HG03439 (cell line): ENCODE measurements around the gene TNKS1BP1.
"Not testable (repeated sequence)": the region's sequence is repeated elsewhere in the genome, so short reads cannot be mapped to it uniquely, and the experiment has no call there.

Experiments
- ATAC-seq: cut with Tn5 transposase; IDR thresholded peaks from one replicate; pipeline ENCODE4 v1.9.1; 2021; ENCODE audit warnings: mild to moderate bottlenecking, moderate library complexity; ENCODE audit not compliant: unreplicated experiment

TNKS1BP1 gene

DNA sequence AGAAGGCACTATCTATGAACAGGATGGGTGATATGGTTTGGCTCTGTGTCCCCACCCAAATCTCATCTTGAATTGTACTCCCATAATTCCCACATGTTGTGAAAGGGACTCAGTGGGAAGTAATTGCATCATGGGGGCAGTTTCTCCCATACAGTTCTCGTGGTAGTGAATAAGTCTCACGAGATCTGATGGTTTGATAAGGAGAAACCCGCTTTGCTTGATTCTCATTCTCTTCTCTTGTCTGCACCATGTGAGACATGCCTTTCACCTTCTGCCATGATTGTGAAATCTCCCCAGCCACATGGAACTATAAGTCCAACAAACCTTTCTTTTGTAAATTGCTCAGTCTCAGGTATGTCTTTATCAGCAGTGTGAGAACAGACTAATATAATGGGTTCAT, 28.5 kb downstream of the TNKS1BP1 start:
- ATAC-seq, result not testable (repeated sequence)

DNA sequence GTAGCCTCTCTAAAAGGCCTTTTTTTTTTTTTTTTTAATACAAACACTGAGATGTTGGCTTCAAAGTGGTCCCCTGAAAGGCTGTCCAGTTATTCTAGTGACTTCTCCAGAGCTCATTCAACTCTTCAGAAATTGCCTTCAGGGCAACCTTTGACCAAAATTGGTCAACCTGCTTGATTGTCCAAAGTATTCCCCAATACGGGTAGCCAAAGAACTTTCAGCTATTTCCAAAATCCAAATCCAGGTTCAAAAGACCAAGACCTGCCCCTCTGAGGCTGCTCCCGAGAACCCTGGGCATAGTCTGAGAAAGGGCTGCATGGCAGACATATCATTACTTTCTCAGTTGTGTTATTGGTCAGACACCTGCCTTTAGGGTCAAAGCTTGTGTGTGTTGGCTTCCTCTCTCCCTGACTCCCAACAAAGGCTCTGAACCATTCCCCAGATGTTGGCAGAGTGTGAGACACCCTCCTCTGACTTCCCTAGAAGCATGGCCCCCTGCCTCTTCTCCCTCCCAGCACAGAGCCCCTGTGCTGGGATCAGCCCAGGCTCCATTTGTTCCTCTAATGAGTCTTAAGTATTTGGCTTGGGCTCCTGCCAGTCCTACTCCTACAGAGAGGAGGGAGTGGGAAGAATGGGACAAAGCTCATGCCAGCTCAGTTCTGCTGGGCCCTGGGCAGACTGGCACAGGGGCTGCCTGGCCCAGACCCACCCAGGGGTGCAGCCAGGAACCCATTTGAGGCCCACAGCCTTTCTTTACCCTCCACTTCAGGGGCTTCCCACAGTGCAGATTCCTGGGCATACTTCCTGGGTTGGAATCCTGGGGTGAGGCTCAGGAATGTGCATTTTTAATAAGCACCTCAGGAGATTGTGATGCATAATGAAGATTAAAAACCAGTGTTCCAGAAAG, 30.3 kb downstream of the TNKS1BP1 start:
- no peak for ATAC-seq

GRCh38 chr11:57290288-57290687, 34.5 kb downstream of the TNKS1BP1 start:
- ATAC-seq, result no peak

- no peak for ATAC-seq
Observed at GRCh38 chr11:57288771-57289579, 35.8 kb downstream of the TNKS1BP1 start.

DNA sequence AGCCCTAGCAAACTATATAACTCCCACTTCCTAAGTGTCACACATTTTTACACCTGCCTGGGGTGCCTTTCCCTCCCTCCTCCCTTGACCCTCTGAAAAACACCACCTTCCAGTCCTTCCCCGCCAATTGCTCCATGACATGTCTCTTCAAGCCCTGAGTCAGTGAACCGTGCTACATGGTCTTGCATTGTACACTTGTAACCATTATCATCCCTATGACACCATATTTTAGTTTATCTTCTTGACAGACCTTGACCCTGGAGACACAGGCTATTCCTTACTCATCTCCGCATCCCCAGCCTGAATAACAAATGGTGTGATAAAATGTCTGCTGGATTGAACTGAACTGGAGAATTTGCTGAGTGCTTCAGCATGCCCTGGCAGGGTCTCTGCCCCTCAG, 36.9 kb downstream of the TNKS1BP1 start:
- ATAC-seq, result no peak

DNA sequence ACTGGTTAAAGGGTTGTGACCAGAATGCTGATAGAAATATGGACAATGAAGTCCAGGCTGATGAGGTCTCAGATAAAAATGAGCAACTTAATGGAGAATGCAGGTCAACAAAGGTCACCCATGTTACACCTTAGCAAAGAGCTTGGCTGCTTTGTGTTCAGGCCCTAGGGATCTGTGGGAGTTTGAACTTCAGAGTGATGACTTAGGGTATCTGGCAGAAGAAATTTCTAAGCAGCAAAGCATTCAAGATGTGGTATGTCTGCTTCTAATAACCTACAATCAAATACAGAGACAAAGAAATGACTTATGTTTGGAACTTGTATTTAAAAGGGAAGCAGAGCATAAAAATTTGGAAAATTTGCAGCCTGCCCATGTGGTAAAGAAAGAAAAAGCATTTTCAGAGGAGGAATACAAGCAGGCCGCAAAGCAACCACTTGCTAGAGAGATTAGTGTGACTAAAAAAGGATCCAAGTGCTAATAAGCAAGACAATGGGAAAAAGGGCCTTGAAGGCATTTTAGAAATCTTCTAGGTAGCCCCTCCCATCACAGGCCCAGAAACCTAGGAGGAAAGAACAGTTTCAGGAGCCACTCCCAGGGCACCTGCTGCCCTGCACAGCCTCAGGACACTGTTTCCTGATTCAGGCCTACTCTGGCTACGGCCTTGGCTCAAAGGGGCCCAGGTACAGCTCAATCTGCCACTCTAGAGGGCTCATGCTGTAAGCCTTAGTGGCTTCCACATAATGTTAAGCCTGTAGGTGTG, 41.3 kb downstream of the TNKS1BP1 start:
- no peak for ATAC-seq

GRCh38 chr11:57281546-57281945, 43.2 kb downstream of the TNKS1BP1 start:
- ATAC-seq, result not testable (repeated sequence)

DNA sequence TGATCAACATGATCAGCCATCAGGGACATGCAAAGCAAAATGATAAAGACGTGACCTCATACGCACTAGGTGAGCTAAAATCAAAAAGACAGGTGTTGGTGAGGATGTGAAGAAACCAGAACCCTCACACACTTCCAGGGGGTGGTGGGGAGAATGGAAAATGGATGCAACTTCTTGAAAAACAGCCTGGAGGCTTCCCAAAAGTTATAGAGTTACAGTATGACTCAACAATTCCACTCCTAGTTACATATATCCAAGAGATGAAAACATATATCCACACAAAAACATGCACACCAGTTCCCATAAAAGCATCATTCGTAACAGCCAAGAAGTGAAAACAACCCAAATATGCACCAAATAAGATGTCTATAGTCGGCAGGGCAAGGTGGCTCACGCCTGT, 45.6 kb downstream of the TNKS1BP1 start:
- ATAC-seq, result no peak

DNA sequence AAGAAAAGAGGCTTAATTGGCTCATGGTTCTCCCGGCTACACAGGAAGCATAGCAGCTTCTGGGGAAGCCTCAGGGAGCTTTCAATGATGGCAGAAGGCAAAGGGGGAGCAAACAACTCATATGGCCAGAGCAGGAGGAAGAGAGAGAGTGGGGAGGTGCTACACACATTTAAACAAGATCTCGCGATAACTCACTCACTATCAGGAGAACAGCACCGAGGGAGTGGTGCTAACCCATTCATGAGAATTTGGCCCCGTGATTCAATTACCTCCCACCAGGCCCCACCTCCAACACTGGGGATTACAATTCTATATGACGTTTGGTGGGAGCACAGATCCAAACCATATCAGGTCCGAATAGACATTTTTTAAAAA, 46.0 kb downstream of the TNKS1BP1 start:
- ATAC-seq, result no peak

DNA sequence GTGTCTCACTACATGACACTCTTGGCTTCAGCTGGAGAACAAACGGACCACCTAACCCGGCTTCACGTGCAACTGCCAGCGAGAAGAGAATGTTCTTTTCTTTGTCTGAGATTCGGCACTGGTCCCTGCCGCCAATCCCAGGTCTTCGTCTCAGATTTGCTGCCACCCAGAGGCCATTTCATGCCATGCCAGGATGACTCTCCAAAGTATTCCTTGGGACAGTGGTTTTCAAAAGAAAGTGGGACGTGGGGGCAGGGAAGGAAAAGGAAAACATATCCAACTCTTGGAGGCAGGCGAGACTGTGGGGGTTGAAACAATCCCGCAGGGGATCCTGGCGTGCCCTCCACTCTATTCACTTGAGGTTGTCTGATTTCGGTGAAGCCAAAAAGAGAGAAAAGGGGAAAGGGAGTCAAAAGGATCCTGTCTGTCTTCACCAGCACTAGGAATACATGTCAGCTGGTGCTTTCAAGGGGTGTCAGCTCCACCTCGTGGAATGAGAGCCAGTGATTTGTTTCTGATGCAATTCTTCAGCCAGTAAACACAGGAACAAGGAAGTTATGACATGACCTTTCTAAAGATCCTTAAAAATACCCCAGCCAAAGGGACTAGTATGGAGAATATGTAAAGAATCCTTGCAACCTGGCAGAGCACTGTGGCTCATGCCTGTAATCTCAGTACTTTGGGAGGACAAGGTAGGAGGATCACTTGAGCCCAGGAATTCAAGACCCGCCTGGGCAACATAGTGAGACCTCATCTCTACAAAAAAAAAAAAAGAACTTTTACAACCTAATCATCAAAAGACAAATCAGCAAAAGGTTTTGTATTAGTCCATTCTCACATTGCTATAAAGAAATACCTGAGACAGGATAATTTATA, 46.7 kb downstream of the TNKS1BP1 start:
- peak; percentile 74 for ATAC-seq

DNA sequence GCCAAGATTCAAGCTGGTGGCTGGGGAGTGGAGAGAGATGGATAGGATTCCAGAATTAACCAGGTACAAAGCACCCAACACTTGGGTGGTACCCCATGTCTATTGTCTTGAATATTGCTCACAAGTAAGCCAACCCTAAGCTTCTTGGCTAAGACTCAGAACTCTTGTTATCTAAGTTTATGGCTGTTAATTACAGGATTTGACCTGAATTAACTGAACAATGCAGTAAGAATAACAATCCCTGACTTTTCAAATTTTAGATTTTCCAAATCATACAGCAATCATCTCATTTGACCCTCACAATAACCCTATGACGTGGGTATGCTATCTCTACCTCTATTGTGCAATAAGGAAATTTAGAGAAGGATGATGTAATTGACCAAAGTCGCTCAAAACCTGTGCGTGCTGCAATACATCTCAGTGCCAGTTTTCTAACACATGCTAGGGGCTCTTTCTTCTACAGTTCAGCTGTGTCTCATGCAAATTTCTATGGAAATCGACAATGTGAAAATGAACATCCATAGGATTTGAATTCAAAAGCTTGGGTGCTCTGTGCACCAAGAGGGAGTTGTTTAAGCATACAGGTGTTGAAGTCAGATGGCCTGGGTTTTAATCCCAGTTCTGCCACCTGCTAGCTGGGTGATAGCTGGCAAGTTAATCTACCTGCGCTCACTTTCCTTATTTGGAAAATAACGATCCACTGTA, 47.6 kb downstream of the TNKS1BP1 start:
- no peak for ATAC-seq

GRCh38 chr11:57276169-57276970, 48.4 kb downstream of the TNKS1BP1 start:
- ATAC-seq, result no peak

- no peak for ATAC-seq
Observed at GRCh38 chr11:57275582-57275981, 49.2 kb downstream of the TNKS1BP1 start.

DNA sequence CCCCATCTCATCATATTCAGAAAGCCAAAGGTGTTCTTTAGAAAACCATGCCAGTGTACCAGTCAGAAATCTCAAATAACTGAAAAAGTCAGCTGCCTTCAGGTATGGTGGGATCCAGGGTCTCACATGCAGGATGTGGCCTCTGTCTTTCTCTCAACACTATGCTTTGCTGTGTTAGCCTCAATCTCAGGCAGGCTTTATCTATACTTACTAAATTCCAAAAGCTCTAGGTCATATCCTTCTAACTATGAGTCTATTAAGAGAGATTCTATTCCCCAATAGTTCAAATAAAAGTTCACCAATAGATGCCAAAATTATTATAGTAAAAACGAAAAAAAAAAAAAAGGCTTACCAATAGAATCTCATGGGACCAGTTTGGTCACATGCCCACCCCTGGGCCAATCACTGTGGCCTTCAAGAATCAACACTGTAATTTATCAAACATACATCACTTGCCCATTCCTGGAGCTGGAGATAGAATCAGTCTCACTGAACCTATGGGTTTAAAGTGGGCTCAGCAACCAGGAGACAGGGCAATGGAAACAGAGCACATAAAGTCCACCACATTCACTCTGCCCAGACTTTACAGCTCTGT, 49.8 kb downstream of the TNKS1BP1 start:
- ATAC-seq, result no peak

DNA sequence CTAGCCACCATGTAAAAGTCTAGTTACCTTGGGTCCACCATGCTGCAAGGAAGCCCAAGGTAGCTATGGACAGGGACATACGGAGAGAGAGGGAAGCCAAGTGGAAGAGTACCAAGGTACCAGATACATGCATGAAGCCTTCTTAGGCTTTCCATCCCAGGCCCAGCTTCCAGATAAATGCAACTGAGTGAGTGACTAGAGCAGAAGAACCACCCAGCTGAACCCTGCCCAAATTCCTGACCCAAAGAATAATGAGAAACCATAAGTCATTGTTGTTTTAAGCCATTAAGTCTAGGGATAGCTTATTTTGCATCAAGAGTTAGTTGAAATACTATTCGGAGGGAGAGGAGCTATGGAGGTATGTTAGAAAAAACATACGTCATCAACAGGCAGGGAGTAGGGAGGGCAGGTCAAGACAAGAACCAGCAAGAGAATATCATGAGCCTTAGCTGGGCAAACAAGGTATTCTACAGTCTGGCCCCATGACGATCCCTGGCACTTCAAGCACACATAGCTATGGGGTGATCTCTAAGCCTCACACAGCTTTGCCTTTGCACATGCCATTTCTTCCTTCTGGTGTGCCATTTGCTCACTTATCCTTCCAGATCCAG, 51.2 kb downstream of the TNKS1BP1 start:
- ATAC-seq, result no peak

- ATAC-seq, result no peak
Observed at GRCh38 chr11:57269571-57270021, 55.2 kb downstream of the TNKS1BP1 start.

- ATAC-seq, result no peak
Observed at GRCh38 chr11:57266157-57266556, 58.6 kb downstream of the TNKS1BP1 start.

GRCh38 chr11:57263351-57263750, 61.4 kb downstream of the TNKS1BP1 start:
- no peak for ATAC-seq
